ENCODE results near the gene ATP8B1. TPM values are rescaled to one million over a fixed set of nuclear protein-coding genes. Genes with fewer than 3 reads are reported as not detected.
"Not testable (repeated sequence)": the region's sequence is repeated elsewhere in the genome, so short reads cannot be mapped to it uniquely, and the experiment has no call there.

Gene ATP8B1
- total RNA-seq, 1 donor from 2014 or later, result 7.2 TPM

DNA sequence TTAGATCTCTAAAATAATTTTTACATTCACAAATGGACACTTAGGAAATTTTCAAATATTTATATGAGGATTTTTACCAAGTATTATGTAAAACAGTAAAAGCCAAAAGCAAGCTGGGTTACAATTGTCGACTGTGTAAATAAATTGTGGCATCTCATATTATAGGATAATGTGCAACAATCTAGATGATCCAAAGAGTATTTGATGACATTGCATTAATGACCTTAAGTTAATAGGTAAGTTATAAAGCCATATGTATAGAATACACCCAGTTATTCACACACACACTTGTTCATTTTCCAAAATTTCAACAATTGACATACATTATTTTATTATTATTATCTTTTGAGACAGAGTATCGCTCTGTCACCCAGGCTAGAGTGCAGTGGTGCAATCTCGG, 69.3 kb downstream of the ATP8B1 start:
- no peak for DNase-seq (ENCODE audit: low read depth)

DNA sequence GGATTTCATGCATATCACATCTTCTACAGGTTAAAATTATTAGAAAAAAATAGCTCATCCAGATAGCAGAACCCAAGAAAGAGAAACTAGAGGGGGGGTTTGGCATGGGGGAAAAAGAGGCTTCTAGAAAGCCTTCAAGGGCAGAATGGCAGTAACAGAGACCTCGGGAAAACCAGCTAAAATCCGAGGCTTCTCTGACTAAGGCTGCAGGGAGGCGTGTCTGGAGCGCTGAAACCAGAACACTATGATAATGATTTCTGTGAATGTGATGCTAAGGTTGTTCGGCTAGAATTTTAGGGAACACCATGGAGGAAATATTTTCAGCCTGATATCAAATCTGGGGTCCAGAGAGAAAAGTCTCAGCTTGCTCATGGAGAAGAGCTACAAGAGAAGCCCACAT, 73.0 kb downstream of the ATP8B1 start:
- DNase-seq (ENCODE audit: low read depth), result no peak

DNA sequence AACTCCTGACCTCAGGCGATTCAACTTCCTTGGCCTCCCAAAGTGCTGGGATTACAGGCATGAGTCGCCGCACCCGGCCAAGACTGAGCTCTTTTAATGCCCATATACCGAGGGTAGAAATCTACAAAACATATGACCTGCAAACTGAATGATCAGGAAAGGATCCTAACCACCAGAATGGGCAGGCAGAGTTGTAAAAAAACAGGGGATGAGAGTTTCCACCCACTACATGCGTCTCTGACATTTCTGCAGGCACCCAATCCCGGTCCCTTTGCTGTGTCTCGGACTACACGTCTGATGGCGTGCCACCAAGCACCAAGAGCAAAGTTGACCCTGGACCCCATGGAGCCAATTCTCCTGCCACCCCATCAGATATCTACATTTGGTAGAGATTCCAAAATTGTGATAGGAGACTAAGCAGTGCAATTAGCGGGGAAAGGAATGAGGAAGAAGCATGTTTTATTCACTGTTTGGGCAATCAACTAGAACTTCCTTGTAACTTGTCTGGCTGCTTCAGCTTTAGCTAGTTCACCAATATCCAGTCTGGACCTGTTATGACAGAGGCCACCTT, 74.1 kb downstream of the ATP8B1 start:
- no peak for DNase-seq (ENCODE audit: low read depth)

DNA sequence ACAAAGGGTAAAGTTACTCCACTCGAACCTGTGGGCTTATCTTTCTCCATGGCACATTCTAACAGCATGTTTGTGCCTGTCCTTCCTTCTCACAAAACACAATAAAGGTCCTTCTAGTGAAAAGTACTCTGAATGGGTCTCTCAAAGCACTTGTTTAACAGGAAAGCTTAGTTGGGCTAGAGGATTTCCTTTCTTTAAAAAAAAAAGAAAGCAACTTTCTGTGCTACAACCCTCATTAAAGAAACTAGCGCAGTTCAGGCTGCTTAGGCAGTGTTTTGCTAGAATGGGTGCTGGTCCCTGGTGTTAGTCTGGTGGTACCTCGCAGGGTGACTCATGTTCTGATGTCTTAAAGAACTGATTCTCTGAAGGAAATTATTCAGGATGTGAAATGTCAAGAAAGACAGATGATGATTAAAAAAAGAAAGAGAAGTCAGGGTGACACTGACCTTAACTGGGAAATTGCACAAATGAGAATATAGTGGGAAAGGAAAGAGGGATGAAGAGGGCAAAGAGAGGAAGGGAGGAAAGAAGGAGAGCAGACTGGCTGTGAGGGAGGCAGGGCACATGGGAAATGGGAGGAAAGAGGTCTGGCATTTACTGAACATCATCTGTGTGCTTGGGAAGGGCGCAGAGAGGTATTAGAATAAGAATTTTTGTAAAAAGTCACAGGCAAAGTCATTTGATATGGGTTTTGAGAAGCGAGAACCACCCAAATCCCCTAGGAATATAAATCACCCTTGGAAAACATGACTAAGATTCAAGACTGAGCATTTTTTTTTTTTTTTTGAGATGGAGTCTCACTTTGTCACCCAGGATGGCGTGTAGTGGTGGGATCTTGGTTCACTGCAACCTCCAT, 74.9 kb downstream of the ATP8B1 start:
- DNase-seq (ENCODE audit: low read depth), result no peak

DNA sequence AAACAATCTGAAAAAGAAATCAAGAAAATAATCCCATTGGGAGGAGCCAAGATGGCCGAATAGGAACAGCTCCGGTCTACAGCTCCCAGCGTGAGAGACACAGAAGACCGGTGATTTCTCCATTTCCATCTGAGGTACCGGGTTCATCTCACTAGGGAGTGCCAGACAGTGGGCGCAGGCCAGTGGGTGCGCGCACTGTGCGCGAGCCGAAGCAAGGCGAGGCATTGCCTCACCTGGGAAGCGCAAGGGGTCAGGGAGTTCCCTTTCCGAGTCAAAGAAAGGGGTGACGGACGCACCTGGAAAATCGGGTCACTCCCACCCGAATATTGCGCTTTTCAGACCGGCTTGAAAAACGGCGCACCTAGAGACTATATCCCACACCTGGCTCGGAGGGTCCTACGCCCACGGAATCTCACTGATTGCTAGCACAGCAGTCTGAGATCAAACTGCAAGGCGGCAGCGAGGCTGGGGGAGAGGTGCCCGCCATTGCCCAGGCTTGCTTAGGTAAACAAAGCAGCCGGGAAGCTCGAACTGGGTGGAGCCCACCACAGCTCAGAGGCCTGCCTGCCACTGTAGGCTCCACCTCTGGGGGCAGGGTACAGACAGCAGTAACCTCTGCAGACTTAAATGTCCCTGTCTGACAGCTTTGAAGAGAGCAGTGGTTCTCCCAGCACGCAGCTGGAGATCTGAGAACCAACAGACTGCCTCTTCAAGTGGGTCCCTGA, 83.7 kb downstream of the ATP8B1 start:
- DNase-seq (ENCODE audit: low read depth), result not testable (repeated sequence)

DNA sequence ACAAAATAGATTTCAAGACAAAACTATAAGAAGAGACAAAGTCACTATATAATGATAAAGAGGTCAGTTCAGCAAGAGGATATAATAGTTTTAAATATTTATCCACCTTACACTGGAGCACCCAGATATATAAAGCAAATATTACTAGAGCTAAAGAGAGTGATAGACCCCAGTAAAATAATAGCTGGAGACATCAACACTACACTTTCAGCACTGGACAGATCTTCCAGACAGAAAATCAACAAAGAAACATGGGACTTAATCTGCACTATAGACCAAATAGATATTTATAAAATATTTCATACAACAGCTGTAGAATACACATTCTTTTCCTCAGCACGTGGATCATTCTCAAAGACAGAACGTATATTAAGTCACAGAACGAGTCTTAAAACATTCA, 86.6 kb downstream of the ATP8B1 start:
- DNase-seq (ENCODE audit: low read depth), result no peak

DNA sequence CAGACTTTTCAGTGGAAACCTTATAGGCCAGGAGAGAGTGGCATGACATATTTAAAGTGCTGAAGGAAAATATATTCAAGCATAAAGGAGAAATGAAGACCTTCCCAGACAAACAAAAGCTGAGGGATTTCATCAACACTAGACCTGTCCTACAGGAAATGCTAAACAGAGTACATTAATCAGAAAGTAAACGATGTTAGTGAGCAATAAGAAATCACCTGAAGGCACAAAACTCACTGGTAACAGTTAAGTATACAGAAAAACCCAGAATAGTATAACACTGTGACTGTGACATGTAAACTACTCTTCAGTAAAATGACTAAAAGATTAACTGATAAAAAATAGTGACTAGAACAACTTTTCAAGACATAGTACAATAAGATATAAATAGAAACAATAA, 87.4 kb downstream of the ATP8B1 start:
- DNase-seq (ENCODE audit: low read depth), result no peak

DNA sequence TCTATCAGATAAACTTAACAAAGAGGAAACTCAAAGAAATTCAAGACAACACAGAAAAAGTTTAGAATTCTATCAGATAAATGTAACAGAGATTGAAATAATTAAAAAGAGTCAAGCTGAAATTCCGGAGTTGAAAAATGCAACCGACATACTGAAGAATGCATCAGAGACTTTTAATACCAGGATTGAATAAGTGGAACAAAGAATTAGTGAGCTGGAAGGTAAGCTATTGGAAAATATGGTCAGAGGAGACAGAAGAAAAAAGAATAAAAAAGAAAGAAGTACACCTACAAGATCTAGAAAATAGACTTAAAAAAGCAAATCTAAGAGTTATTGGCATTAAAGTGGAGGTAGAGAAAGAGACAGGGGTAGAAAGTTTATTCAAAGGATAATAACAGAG, 88.0 kb downstream of the ATP8B1 start:
- no peak for DNase-seq (ENCODE audit: low read depth)

DNA sequence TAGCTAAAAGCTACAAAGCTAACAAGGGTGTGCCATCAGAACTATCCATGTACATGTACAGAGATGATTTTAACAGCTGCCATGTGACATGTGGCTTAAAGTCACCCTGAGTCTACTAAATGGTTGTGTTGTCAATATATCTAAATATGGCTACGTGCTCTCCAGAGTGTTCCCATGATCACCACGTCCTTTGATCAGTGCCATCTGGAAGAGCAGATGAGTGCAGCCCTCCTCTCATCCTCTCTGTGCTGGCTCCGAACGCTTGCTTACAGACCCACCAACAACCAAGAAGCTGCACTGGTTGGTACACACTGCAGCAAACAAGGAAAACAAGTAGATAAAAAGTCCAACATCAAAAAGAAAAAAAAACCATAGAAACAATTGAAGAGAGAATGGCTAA, 92.9 kb downstream of the ATP8B1 start:
- DNase-seq (ENCODE audit: low read depth), result no peak

DNA sequence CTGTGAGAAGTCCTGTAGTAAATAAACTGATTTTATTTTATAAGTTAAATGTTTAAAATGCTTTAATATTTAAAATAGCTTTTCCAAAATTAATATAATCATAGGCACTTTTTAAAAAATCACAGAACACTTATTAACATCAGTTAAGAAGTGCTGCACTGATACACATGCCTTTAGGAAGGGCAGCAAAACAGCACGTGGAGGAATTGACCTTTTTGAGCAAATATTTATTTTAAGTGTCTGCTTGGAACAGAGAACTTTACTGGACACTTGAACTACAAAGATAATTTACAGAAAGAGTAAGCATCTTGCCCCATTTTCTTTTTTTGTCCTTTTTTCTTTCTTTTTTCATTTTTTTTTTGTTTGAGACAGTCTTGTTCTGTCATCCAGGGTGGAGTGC, 93.8 kb downstream of the ATP8B1 start:
- no peak for DNase-seq (ENCODE audit: low read depth)

DNA sequence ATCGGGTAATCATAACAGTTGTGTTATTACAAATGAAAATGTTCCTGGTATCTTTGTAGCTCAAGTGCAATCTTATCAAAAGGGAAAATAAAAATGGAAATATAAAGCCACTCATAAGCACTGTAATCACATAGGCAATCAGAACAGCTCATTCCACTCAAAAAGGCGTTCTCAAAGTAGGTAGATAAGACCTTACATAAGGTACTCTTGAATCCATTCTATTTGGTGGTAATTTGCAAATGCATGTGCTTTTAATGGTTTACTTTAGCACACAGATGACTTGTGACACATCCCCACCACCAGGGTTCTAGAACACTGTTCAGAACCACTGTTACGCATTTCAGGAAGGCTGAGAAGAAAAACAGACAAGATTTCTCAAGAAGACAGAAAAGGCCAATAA, 94.8 kb downstream of the ATP8B1 start:
- DNase-seq (ENCODE audit: low read depth), result no peak

DNA sequence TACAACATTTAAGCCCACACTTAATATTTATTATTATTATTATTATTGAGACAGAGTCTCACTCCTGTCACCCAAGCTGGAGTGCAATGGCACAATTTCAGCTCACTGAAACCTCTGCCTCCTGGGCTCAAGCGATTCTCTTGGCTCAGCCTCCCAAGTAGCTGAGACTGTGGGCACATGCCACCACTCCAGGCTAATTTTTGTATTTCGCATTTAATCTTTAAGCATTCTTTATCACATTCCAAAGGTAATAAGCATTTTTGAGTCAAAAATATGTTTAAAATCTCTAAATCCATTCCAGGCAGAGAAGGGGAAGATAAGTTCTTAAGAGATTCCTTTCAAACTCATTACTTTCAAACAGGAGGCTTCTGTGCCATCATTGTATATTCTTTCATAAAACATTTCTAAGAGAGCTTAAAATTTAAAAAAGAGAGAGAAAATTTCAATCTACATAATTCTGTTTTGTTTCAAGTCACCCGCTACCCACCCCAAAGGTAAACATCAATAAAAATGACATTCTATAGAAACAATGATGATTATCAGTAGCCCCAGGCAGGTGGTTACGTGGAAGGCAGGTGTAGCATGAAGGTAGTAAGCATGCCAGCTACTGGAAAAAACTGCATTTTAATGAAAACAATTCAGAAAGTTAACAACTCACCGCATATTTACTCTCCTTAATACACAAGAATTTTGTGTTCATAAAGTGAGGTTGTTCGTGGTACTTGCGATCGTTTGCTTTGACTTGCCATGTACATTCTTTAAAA, 97.1 kb downstream of the ATP8B1 start:
- no peak for DNase-seq (ENCODE audit: low read depth)

DNA sequence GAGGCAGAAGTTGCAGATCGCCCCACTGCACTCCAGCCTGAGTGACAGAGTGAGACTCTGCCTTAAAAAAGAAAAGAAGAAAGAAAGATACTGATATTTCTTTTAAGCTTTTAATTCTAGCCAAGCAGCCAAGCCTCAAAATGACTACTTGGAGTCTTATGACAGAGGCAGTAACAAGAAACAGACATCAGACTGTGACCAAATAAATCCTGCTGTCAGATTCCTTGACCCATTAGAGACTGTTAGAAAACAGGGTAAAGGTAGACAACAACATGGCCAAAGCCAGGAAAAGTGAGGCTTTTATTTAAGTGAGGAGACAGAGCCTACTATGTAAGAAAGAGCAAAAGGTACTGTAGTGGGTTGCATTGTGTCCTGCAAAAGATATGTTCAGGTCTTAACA, 98.1 kb downstream of the ATP8B1 start:
- DNase-seq (ENCODE audit: low read depth), result no peak

DNA sequence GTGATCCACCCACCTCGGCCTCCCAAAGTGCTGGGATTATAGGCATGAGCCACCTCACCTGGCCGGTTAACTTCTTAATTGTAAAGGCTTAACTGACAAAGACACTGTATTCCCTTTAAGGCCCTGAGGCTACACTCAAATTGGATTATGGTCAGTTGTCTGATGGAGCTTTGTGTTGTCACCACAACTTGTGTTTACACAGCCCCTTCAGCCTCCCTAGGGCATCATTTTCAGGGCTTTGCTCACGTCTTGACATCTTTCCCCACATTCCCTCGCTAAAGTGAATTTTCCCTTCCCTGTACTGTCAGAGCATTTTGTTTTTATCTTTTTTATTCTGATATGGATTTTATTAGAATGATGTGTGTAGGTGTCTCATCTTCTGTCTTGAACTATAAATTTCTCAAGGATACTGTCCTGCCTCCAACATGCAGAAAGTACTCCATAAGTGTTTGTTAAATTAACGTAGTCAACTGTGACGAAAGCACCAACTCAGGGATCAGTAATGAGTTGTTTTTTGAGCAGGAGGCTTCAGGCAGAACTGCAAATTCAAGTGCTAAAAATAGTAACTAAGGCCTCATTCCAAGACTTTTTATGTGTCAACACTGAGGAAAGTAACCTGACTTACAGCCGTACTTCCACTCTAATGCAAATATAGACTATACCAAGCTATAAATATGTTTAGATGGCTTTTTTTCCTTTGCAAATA, 104.4 kb downstream of the ATP8B1 start:
- peak; percentile 39 for DNase-seq (ENCODE audit: low read depth)

DNA sequence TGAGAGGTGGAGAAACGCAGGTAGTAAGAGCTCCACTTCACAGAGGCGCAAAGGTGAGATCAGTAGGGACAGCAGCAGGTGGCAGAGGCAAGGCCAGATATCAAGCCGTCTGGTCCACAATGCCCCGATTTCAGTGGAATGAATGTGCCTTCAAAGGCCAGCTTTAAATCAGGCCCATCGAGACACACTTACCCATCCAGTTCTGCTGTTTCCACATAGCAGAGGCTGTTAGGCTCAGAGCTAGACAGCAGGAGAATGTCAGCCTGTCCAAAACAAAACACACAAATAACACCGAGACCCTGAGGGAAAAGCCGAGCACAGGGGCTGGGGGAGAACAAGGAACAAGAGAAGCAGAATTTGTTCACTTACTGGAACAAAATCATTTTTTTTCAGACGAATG, 105.7 kb downstream of the ATP8B1 start:
- DNase-seq (ENCODE audit: low read depth), result no peak

DNA sequence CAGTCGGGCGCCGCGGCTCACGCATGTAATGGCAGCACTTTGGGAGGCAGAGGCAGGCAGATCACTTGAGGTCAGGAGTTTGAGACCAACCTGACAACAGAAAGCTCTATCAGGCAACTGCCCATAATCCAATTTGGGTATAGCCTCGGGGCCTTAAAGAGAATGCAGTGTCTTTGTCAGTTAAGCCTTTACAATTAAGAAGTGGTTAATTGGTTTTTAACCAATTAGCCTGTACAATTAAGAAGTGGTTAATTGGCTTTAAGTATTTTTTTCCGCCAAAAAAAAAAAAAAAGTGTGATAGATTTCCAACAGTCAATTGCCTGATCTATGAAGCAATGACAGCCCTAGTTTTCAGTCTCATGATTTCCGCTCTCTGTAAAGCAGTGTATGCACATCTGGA, 106.8 kb downstream of the ATP8B1 start:
- DNase-seq (ENCODE audit: low read depth), result no peak

DNA sequence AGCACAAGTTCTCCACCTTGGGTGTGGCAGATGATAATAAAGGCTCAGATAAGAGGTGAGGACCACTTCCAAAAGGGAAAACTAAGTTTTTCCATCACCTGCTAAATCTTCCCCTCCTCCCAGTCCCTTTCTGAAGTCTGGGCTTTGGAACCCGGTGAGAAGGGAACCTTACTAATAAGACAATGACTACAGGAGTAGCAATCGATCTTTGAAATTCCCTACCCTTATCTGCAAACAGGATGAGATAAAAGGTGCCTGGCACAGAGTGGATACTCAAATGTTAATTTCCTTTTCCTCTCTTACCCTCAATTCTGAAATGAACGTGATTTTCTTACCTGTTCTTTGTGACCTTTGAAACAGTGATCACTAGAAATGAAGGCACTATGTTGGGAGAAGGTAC, 111.8 kb downstream of the ATP8B1 start:
- DNase-seq (ENCODE audit: low read depth), result no peak

DNA sequence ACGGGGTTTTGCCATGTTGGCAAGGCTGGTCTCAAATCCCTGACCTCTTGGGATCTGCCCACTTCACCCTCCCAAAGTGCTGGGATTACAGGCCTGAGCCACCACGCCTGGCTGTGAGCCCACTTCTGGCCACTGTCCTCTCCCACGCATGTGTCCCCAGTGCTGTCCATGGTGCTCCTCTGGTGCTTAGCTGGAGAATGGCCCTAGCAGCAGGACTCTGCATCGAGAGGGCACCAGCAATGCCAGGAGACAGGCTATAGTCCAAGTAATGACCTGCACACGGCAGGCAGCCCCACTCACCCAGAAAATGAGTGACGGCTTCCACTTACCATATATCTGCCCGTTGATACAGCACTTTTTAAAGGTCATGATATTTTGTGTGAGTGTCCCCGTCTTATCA, 115.1 kb downstream of the ATP8B1 start:
- peak; percentile 35 for DNase-seq (ENCODE audit: low read depth)

DNA sequence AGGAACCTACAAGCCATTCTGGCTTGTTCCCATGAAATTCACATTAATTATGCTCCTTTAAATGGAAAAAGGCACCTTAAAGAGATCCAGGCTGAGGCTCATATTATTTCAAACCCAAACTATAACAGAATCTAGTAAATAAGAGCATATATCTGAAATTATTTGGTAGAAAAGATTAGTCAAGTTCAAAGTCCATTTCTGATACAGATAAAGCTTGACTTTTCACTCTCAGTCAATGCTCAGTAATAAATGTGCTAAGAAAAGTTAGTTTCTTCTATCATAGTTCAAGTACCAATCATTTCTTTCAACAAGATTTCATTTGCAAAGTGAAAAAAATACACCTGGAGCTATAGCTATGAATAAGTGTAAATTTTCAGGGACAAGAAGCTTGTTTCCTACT, 119.6 kb downstream of the ATP8B1 start:
- DNase-seq (ENCODE audit: low read depth), result no peak

DNA sequence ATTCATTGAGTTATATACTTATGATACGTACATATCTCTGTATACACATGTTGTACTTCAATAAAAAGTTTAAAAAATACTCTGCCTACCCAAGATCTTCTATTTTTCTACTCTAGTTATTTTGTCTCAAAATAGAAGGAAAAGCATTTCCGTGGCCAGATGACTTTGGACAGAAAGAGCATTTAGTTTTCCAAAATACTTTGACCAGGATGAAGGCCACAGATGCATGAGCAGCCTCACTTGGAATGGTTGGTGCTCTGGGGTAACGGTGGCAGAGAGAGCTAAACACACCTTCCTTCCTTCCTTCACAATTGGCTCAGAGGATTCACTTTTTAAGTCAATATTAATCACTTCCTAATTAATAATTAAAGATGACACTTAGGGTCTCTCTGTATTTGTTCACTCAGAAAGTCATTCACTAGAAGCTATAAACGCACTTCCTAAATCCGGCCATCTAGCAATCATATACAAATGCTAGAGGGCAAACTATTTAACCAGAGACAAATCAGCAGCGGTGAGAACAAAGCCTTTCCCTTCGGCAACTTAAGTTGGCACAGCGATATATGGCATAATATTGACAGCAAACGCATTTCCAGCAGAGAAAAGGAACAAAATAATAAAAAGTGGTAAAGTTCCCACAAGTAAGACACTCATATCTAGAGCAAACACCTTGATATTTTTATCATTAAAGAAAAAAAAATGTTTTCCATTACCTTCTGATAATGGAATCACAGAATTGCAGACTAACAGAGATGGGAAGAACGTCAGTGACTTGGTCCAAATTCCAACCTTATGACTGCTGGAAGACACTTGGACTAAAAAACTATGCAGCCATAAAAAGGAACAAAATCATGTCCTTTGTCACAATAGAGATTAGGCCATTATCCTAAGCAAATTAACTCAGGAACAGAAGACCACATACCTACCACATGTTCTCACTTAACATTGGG, 125.6 kb downstream of the ATP8B1 start:
- no peak for DNase-seq (ENCODE audit: low read depth)
